Epithelial cell of prostate (primary cell): ENCODE data around the gene NPLOC4.

Experiments
- DNase-seq: peaks from one replicate; pipeline ENCODE4 v3.0.0-alpha.2; 2011; ENCODE audit warnings: low read depth, low spot score
- H3K27ac ChIP-seq: fragments of 450-650 bp; 2 replicates; pipeline ENCODE4 v1.5.1; 2017; ENCODE audit warnings: mild to moderate bottlenecking

Gene NPLOC4

DNA sequence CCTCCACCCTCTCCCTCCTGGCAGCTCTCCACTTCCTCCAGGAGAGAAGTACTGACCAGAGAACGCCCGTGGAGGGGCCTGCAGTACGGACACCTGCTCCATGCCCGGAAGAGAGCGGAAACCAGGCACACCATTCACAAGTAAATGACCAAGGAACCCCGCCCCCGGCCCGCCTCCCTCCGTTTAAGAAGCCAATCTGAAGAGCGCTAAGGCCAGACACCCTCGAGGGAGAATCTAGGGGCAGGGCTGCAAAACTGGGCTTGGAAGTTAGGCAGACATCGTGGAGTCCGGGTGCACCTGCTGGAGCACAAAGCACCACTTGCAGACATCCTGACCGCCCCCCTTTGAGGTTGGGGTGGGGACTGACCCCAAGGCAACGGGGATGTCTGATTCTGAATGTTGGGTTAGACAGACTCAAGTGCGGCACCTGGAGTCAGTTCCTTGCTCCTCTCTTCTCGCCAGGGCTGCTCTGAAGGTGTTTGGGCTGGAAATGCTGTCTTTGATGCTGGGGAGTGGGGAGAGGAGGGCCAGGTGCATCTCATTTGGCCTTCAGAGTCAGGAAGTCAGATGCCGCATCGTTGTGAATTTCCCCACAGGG lies 83.8 kb downstream of the NPLOC4 start:
- peak overlapping the region; percentile 78 for H3K27ac ChIP-seq
- DNase-seq = peak; percentile 43

DNA sequence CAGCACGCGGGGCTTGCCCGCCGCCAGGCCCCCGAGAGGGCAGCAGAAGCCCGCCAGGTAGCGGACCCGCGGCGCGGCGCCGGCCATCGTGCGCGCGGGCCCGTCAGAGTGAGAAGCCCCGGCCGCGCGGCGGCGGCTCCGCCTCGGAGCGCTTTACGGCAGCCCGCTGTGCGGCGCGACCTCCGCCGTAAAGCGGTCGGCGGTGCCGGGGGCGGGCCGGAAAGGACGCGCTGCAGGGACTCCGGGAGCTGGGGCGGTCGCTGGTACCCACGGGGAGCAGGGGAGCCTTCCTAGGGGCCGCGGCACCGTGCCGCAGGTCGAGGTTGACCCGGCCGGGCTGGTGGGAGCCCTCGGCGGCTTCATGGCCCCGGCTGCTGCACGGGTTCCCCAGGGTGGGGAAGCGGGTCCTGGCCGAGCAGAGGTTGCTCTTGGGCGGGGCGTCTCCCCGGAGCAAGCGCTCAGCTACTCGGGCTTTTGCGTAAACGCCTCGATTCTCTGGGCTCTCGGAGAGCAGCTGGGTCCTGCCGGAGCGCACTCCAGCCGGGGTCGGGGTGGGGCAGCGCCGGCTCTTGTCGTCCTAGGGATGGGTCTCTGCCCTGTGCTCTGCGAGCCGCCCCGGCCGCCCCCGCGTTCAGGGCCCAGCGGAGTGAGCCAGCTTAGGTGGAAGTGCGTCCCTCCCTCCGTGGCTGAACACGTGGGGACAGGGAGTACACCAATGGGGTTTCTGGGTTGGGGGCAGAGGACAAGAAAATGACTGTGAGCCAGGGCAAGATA lies 84.5 kb downstream of the NPLOC4 start, which contains the start of gene FAAP100:
TSS of gene FAAP100 (minus strand) at position 110 of the 774 bp plus-strand sequence. CDS start at position 87, 23 bp downstream.
- peak; percentile 27 for DNase-seq
- peak within 1 kb of the TSS; percentile 78 for H3K27ac ChIP-seq

DNA sequence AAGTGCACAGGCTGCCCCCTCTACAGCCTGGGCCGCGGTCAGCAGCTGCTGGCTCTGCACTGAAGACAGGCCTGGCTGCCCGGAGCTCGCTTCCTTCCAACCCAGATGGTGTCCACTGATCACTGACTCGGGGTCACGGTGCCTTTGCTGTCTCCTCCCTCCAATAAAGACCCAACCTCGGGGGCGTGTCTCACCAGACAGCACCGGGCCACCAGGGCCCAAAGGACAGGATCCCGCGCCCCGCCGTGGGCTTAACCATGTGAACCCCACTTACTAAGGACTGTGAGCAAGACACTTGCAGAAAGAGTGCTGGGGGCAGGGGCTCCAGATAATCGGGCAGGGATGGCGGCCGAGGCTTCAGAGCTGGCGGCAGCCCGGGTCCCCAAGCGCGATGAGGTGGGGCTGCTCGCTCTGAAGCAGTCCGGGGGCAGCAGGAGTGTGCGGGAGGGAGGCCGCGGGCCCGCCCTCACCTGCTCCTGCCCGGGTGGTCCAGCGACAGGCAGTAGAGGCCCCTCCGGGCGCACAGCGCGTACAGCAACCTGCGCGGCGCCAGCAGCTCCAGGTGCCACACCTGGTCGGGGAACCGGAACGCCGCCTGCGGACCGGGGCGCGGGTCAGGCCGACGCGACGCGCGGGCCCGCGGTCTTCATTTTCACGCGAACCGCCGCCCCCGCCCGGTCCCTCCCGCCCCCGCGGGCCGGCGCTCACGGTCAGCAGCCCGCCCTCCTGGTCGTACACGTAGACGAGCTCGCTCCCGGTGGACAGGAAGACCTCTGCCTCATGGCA lies 85.3 kb downstream of the NPLOC4 start:
- peak overlapping the region; percentile 78 for H3K27ac ChIP-seq
- DNase-seq = no peak

DNA sequence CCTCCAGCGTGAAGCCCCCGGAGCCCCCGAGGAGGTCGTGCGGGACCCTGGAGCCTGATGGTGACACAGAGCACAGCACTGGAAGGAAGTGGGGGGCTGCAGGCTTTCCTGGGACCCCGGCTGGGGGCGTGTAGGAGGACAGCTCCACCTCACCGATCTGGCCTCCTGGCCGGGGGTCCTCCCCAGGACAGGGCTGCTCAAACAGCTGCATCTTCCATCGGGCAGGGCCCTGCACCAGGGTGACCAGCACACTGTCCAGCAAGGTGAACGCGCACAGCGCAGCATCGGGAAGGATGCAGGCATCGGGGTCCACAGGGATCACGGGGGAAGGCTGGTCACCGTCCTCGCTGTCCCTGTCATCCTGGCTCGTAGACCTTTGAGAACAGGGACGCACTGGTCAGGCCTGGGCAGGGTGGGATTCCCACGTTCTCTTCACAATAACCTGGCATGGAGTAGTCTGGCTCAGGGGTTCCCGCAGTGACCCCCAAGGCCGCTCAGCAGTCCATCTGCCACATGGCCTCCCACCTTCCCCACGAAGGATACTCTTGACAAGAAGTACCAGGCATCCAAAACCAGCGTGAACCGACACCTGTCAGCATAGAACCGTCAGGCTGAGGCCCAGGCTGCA lies 86.0 kb downstream of the NPLOC4 start:
- DNase-seq = no peak
- H3K27ac ChIP-seq = no peak overlapping the region

DNA sequence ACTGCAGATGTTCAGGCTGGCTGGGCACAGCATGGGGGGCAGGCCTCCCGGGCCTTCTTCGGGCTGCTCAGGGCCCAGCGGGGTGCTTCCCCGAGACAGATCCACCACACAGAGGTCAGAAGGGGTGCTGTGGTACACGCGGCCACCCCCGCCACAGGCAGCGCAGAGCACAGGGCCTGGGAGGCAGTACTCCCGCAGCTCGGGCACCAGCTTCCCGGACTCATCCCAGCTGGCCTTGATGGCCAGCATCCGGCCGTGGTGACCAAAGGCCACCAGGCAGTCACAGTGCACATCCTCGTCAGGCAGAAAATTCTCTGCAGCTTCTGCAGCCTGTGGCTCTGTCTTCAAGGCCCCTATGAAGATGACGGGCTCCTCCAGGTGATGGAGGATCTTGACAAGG lies 86.6 kb downstream of the NPLOC4 start:
- no peak for DNase-seq
- H3K27ac ChIP-seq = no peak overlapping the region

DNA sequence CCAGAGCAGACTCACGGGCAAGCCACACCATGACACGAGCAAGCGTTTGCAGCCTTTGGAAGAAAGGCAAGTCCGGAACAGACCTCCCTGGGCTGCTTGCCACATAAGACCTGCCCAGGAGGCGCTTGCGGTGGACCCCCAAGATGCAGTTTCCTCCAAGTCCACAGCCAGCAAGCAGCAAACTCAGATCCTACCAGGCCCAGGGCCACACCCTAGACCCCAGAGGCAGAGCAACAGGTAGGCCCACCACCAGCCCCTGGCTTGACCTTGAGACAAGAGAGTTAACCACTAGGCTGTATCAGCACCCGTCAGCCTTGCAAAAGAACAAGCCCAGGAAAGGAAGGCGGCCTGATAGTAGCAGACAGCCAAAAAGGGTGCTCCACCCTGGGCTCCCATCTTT lies 87.1 kb downstream of the NPLOC4 start:
- H3K27ac ChIP-seq = no peak overlapping the region
- DNase-seq = no peak

DNA sequence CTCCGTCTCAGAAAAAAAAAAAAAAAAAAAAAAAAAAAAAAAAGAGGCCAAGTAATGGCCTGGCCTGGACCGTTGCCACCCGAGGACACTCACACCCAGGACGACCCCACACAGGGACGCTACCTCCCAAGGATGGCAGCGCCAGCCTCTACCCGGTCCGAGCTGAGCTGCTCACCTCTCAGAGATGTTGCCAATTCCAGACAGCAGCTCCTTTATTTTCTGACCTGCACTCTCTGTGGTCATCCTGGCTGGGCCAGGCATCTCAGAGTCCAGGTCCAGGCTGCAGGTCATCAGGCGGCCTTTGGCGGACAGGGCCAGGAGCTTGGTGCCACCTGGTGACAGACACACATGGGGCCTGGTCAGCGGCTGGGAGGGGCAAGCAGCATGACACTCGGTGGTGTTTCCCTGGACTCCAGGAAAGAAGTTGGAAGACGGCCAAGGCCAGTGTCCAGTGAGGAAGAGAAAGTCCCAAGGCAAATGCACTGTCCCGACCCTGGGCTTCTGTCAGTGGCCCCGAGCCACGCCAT lies 87.8 kb downstream of the NPLOC4 start:
- H3K27ac ChIP-seq = no peak overlapping the region
- no peak for DNase-seq

DNA sequence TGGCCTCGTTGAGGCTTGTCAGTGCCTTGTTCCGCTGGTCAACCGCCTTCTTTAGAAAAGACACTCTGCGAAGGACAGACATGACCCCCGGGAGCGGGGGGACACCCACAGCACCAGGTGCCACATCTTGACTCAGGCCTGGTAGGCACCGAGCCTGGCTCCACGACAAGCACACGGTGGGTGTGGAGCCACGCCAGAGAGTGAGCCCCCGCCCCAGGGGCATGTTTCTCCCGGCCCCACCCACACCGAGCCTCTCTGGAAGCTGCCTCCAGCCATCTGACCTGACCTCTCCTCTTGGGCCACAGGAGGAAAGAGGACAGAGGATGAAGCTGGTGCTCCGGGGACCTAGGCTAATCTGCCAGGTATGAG lies 89.3 kb downstream of the NPLOC4 start:
- no peak overlapping the region for H3K27ac ChIP-seq

DNA sequence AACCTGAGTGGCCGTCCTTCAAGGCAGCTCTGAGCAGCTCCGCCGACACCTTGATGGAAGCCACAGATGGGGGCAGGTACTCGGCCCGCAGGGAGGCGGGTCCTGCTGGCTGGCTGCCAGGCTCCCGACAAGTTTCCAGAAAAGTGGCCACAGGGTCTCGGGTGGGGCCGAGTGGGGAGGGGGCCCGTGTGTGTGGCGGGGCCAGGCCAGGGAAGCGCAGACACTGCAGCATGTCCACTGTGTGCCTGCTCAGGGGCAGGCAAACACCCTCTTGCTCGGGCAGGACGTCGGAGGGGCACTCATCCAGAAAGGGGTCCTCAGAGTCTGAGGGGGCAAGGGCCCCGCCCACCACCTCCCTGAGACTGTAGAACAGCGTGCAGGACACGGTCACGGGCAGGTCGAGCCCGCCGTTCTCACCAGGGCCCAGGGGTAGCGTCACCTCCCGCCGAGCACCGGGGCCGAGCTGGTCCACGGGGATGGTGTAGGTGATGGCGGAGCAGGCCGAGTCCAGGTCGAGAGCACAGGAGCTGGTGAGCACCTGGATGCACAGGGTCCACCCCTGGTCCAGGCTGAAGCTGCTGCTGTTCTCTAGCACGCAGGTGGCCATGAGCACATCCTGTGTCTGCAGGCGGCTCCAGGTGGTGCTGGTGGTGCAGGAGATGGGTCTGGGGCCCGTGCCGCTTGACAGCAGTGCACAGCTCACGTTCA lies 89.9 kb downstream of the NPLOC4 start:
- H3K27ac ChIP-seq = no peak overlapping the region
- no peak for DNase-seq

More for the DNA sequence above, 89.3 kb downstream of the NPLOC4 start:
- no peak for DNase-seq

DNA sequence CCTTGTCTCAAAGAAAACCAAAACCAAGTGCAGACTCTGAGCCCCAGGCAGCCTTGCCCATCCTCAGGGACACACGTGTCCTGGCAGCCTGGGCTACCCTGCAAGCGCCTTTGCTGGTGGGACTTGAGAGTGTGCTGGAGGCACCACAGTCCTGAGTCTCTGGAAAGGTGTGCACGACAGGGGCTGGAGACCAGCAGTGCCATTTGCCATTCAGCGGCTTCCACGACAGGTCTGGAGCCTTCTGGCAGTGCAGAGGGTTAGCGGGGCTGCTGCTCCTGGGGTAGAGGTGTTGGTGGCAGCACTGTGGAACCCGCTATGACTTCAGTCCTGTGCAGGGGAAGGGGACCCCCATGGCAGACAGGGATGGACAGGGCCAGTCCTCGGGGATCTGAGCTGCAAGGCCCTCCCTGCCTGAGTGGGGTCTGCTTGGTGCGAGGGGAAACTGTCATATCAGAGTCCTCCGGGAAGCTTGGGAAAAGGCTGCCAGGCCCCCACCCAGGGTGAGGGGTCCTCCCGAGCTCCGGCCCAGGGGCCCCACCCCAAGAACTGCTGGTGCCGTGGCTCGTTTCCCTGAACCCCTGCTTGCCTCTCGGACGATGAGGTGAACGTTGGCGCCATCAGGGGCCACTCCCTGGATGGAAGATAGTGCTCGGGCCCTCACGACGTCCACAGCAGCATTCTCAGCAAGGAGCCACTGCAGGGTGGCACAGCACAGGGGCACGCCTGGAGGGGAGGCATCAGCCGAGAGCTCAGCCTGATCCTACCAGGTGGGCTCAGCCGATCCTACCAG lies 91.6 kb downstream of the NPLOC4 start:
- DNase-seq = no peak
- H3K27ac ChIP-seq = no peak overlapping the region

DNA sequence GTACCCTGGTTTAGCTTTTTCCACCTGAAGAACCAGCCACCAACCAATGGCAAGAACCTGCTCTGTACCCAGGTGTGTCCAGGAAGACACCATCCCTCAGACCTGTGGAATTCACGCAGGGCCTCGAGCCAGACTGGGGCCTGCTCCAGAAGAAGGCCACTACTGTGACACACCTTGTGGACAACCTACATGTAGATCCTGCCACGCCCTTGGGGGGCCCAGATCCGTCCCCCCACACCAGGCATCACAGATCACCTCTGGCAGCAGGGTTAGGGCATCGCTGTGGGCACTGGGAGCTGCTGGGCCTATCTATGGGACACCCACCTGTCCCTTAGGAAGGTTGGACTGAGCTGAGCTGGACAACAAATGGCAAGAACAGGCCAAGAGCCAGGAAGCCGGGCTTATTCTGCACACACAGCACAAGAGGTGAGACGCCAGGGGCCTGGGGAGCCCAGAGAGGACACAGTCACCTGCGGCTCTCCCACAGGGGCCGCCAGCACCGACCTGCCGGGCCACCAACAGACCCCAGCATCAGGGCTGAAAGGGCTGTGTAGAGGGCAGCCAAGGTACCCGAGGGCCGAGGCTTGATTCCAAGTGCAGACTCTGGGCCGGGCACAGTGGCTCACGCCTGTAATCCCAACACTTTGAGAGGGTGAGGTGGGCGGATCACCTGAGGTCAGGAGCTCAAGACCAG lies 92.5 kb downstream of the NPLOC4 start:
- no peak for DNase-seq
- no peak overlapping the region for H3K27ac ChIP-seq

DNA sequence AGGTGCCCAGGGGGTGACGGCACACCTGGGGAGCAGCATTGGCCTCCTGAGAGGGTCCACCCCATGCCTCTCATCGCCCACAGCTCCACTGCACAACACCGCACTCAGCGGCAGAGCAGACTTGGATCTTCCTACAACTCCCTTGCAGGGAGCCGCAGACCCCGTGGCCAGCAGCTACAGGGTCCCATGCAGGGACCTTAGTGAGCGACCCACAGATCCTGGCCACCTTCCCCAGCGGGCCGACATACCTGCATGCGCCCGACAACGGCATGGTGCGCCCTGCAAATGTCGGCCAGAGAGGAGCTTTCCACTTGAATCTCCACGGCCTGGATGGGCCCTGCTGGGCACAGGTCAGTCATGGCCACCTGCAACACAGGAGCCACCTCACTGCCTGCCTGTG lies 93.2 kb downstream of the NPLOC4 start:
- no peak overlapping the region for H3K27ac ChIP-seq
- no peak for DNase-seq

DNA sequence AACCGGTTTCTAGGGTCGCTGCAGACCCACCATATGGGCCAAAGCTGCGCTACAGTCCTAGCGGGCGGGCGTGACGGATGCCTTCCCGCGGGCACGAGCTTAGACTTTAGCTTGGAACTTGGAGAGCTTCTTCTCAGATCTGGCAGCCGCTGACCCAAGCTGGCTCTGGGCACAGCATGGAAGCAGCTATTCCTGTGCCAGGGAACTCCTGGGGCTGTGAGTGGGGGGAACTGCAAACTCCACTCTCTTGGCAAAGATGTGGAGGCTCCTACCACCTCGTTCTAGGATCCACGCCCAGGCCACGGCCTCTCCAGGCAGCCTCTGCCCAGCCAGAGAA lies 93.6 kb downstream of the NPLOC4 start:
- no peak for DNase-seq
- H3K27ac ChIP-seq = no peak overlapping the region

DNA sequence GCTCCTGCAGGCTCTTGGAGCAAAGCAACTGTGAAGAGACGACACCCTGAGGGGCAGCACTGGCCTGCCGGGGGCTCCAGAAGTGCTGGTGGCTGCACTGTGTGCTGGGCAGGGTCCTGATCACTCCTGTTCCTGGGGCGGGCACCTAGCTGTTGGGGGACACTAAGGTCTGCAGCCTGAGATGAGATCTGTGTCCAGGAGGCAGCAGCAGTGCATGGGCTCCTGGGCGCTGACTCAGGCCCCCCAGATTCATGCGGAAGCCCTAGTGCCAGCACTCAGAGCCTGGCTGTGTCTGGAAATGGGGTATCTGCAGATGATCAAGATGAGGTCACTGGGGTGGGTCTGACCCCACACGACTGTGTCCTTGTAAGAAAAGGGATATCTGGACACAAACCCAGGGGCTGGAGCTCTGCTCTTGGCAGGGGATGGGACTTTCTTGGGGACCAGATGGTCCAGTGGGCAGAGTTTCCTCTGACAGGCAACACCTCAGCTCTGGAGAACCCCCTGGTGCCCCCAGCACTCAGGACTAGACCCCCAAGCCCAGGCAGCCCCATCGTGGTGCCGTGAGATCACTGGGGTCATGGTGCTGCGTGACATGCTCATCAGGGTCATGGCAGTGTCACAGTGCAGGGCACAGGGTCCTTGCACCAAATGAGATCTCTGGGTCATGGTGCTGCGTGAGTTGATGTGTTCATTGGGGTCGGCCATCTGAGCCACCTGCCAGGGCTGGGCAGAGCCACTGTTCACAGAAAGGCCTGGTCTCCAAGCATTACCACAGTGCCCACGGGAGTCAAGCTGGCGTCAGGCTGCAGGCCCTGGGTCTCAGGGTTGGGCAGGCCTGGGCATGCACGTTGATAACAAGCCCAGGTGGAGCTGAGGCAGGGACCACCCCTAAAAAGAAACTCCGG lies 94.2 kb downstream of the NPLOC4 start:
- no peak for DNase-seq

DNA sequence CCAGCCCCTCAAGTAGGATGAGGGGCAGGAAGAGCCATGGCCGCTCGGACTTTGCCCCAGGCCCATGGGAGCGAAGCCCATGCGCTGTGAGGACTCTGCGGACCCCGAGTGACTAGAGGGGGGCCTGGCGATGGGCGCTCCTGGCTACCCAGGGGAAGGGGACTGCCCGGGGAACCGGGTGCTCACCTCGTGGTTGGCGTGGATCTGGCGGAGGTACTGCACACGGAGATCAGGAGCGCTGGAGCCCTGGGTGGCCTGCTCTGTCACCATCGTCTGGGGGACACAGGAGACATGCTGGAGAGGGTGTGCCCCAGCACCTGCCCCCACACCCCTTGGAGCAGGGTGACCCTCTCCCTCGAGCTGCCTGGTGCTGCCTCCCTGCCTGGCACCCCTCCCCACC lies 95.8 kb downstream of the NPLOC4 start:
- no peak overlapping the region for H3K27ac ChIP-seq
- no peak for DNase-seq

More for the DNA sequence above, 94.2 kb downstream of the NPLOC4 start:
- no peak overlapping the region for H3K27ac ChIP-seq

DNA sequence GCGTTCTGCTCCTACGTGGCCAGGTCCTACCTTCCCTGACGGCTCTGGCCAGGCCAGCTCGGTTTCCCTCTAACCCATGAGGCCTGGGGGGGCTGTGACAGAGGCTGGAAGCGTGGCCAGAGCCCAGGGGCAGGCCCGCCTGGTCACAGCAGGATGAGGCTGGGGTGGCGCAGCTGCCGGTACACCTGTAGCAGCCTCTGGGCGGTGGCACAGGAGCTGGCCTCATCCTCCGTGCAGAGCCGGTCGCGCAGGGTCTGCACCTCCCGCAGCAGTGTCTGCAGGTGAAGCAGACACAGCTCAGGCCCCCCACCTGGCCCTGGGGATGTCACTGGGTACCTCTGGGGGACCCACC lies 96.3 kb downstream of the NPLOC4 start:
- DNase-seq = no peak
- no peak overlapping the region for H3K27ac ChIP-seq

DNA sequence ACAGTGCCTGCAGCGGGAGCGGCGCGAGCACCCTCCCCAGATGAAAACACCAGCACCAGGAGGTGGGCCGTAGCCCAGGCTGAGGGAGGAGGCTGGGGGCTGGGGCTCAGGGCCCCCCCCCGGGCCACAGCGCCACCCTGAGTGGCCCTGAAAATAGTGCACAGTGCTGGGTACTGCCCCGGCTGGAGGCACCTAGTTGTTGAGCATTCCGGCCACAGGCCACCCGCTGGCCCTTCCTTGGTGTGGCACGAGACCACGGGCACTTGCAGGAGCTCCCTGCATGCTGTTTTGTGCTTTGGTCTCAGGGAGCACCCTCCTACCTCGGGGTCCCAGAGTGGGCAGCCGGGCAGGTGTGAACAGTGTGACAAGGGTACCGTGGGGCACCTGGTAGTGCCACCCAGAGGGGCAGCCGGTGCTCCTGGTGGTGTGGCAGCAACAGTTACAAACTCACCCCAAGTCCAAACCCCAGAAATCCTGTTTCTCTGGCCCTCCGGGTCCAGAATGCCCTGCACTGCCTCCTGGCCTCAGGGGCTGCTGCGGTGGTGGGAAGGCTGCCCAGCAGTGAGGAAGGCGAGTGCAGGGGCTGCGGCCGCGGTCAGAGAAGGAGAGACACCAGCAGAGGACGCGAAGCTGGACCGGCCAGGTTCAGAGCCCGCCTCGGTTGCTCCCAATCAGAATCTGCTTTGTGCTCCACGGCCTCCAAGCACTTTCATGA lies 96.8 kb downstream of the NPLOC4 start:
- DNase-seq = no peak
- H3K27ac ChIP-seq = no peak overlapping the region
